ENCODE data around the gene MYH13. TPM values are rescaled to one million over a fixed set of nuclear protein-coding genes. Genes with fewer than 3 reads are reported as not detected.

MYH13 gene
- not detected in 2 replicates for total RNA-seq (2021)
- long read RNA-seq = 0 reads

DNA sequence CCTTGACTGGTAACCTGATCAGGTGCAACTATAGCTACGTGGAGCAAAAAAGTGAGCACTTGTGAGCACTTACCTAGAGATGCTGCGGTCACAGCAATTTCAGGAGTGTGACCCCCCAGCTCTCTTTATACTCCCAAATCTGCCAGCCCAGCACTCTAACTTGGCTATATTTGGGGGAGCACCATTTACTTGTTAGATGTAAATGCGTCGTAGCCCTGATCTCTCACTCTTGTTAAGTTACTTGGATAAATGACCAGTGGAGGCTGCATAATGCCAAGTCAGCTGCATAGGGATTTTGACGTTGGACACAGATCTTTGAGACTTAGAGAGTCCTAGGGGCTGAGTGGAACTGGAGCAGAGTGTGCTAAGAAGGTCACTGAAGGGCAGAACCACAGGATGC, at the start of gene MYH13:
Gene MYH13 (minus strand): TSS at position 101 of the 400 bp plus-strand sequence. CDS start 8,476 bp downstream, outside the sequence.
- no peak for DNase-seq
- H3K23ac ChIP-seq (ENCODE audit: insufficient read length, low read depth, low read length) = no peak within 1 kb of the TSS
- no peak within 1 kb of the TSS for H4K8ac ChIP-seq (replicated peaks; ENCODE audit: insufficient read length, low read depth, low read length)
- no peak within 1 kb of the TSS for H3K18ac ChIP-seq (ENCODE audit: insufficient read length, low read depth, low read length)
- no peak within 1 kb of the TSS for H4K5ac ChIP-seq (ENCODE audit: insufficient read length, low read depth, low read length)
- no peak within 1 kb of the TSS for H2AFZ ChIP-seq (ENCODE audit: low read length)
- no peak within 1 kb of the TSS for H3K4me2 ChIP-seq (ENCODE audit: insufficient read depth, insufficient read length, low read length)
- peaks cover 1% of the 10 kb centered on the region for H3K27me3 Mint-ChIP-seq (ENCODE audit: low read depth)
- WGBS (ENCODE audit: extremely low coverage, insufficient read length, low lambda C conversion rate) = no CpG with 5 or more reads among the region's 5 CpGs
- H3K4me3 Mint-ChIP-seq = no peak within 1 kb of the TSS
- no peaks in the 10 kb centered on the region for H3K9me3 Mint-ChIP-seq
- H3K4me1 Mint-ChIP-seq = no peaks in the 10 kb centered on the region
- H3K36me3 Mint-ChIP-seq (ENCODE audit: insufficient read depth in 1 of 3, low read depth in 3 of 3) = no peaks in the 10 kb centered on the region
- H3K79me1 ChIP-seq (ENCODE audit: insufficient read depth, low read depth, low read length, poor library complexity, severe bottlenecking) = no peaks in the 10 kb centered on the region
- H3K23me2 ChIP-seq (ENCODE audit: insufficient read length, low read depth, low read length, poor library complexity, severe bottlenecking) = no peaks in the 10 kb centered on the region
- H2BK20ac ChIP-seq (ENCODE audit: low read depth, low read length, poor library complexity, severe bottlenecking) = no peak within 1 kb of the TSS
- no peaks in the 10 kb centered on the region for H3K79me2 ChIP-seq (ENCODE audit: insufficient read depth, low read length)
- no peak within 1 kb of the TSS for H3T11ph ChIP-seq (ENCODE audit: low read length)
- H2BK12ac ChIP-seq (ENCODE audit: insufficient read length, low read depth, low read length) = no peak within 1 kb of the TSS
- no peak within 1 kb of the TSS for H3K27ac Mint-ChIP-seq
- H3K4me1 ChIP-seq (ENCODE audit: insufficient read depth, low read length) = no peaks in the 10 kb centered on the region
- no peak within 1 kb of the TSS for H3K14ac ChIP-seq (ENCODE audit: insufficient read depth, low read length)
- H3K4ac ChIP-seq (ENCODE audit: low read depth, low read length) = no peak within 1 kb of the TSS
- H4K91ac ChIP-seq (ENCODE audit: insufficient read length, low read depth, low read length) = no peak within 1 kb of the TSS
- H3K9me3 ChIP-seq (ENCODE audit: control insufficient read depth, low read depth, low read length) = no peaks in the 10 kb centered on the region
- H3K9ac ChIP-seq (ENCODE audit: extremely low read depth, insufficient read length, low read length) = no peak within 1 kb of the TSS
- H2BK15ac ChIP-seq (ENCODE audit: low read depth, low read length) = no peak within 1 kb of the TSS
- H3K56ac ChIP-seq (ENCODE audit: insufficient read length, low read depth, low read length) = no peak within 1 kb of the TSS
- TF ChIP-seq CTCF (conservative IDR thresholded peaks at IDR 0.05) = no peak
- H4K20me1 ChIP-seq (ENCODE audit: control insufficient read depth, insufficient read depth, insufficient read length) = no peaks in the 10 kb centered on the region
- H2BK5ac ChIP-seq (ENCODE audit: insufficient read length, low read length) = no peak within 1 kb of the TSS
- no peaks in the 10 kb centered on the region for H3K27me3 ChIP-seq (ENCODE audit: insufficient read depth, low read length)
- H3K27ac ChIP-seq (ENCODE audit: insufficient read length, low read depth, low read length) = no peak within 1 kb of the TSS
- no peak within 1 kb of the TSS for H2BK120ac ChIP-seq (ENCODE audit: low read depth, low read length, poor library complexity, severe bottlenecking)
- no peak within 1 kb of the TSS for H2AK5ac ChIP-seq (ENCODE audit: insufficient read length, low read length)
